SK-N-MC (cell line): ENCODE results near the gene RING1.

Experiments
- EZH2 ChIP-seq: fragments of 200-600 bp; sonication (generic); IDR thresholded peaks from one replicate; pipeline ENCODE4 v1.6.1; 2017; ENCODE audit warnings: antibody characterized with exemption
- FOXP2 ChIP-seq: optimal IDR thresholded peaks from 2 replicates; pipeline ENCODE3; 2011; ENCODE audit warnings: mild to moderate bottlenecking, moderate library complexity; ENCODE audit not compliant: insufficient read depth; ENCODE audit errors: extremely low read length, control extremely low read depth
- POLR2AphosphoS5 ChIP-seq: IDR thresholded peaks from 2 replicates; pipeline ENCODE4 v1.6.1; 2012; ENCODE audit warnings: mild to moderate bottlenecking, low read depth, low read length, borderline replicate concordance

GRCh38 chr6:33236852-33237251 is 28.6 kb downstream of the RING1 start:
- TF ChIP-seq POLR2AphosphoS5 (no peak), FOXP2 (no peak), EZH2 (no peak)
